GM19043 (cell line): ENCODE measurements around the gene TPM1.

Experiments
- ATAC-seq: cut with Tn5 transposase; IDR thresholded peaks from one replicate; pipeline ENCODE4 v1.9.1; 2021; ENCODE audit warnings: low read depth; ENCODE audit not compliant: unreplicated experiment

TPM1 gene

DNA sequence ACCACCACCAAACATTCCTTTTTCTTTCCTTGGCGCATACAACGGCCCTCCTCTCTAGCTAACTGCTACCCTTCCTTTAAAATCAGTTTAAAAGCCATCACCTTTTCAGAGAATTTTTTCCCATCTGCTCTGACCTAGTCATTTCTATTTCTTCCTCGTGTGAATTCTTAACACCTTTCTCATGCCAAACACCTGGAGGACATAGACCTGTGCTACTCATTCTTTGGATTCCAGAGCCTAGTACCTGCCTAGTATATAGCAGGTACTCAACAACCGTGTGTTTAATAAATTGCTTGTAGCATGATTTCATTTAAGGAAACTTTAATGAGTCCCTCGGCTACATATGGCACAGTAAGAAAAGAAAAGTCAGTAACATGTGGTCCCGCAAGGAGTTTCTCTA, 2.0 kb upstream of the TPM1 start:
- ATAC-seq = no peak

DNA sequence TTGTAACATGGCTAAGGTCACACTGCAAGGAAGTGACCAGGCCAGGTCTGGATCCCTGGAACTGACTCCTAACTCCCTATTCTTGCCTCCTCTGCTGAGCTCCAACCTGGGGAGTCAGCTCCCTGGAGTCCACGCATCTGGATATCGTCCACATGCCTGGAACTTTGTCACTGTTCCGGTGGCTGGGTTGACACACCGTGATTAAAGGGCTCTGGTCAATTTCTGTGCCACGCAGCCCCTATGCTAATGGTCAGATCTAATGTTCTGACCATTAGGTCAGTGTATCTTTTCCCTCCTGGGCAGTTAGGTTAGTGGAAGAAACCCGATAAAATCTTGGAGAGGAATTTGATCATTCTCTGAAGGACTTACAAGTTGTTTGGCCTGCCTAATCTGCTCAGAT, 1.6 kb upstream of the TPM1 start:
- ATAC-seq = no peak

DNA sequence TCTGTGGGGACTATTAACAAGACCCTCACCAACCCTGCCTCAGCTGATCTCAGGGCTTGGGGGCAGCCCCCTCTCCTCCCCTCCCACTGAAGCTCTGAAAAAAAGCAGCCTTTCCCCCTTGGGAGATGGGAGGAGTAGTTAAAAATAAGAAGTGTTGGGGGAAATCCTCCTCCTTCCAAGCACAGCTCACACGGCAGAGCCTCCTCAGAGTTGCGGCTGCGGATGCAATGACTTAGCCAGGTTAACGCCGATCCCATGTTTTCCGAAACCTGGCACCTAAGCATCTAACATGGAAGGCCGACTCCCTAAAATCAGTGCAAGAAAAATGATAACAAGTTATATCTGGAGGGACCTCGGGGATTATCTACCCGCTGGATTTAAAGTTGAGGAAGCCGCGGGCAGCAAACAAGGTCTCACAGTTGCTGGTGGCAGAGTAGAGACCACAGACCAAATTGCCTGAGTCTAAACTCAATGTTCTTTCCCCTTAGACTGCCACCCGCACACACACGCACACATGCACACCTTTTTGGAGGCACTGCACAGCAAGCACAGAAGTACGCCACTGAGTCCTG, 1.1 kb upstream of the TPM1 start:
- ATAC-seq = no peak

DNA sequence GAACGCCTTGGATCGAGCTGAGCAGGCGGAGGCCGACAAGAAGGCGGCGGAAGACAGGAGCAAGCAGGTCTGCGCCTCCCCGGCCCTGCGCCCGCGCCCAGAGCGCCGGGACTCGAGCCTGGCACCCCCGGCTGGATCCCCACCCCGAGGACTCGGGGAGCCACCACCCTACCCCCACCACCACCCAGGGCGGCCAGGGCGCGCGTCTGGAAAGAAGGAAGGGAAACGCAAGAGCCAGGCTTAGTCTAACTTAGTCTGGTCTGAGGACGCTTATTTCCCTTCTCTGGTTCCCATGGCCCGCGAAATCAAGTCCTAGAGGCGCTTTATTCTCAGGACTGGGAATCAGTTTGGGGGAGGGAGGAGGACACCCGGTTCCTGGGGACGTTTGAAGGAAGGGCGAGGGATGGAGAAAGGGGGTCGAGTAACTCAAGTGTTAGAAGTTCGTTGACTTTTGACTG, 359 bp downstream of the TPM1 start:
- no peak for ATAC-seq

DNA sequence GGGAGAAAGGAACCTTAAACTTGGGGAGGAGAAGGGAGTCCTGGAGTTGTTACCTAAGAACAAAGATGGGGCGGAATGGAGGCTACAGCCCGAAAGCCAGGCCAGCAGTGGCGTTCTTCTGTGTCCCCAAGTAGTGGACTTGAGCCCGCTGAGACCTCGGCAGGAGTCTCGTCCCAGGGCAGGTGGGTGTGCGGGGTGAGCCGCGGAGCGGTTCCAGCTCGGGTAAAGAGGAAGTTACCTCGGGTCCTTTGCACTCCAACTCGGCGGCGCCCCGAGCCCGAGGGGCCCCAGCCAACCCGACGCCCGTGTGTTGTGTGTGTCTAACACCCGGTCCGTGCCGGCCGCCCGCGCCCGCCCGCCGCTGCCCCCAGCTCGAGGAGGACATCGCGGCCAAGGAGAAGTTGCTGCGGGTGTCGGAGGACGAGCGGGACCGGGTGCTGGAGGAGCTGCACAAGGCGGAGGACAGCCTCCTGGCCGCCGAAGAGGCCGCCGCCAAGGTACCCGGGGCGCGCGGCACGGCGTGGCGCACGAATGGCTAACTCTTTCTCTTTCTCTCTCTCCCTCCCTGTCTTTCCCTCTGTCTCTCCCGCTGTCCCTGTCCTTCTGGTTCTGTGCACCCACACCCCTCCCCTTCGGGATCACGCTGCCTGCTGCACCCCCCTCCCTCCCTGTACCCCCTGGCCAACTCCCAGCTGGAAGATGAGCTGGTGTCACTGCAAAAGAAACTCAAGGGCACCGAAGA, 959 bp downstream of the TPM1 start:
- no peak for ATAC-seq

DNA sequence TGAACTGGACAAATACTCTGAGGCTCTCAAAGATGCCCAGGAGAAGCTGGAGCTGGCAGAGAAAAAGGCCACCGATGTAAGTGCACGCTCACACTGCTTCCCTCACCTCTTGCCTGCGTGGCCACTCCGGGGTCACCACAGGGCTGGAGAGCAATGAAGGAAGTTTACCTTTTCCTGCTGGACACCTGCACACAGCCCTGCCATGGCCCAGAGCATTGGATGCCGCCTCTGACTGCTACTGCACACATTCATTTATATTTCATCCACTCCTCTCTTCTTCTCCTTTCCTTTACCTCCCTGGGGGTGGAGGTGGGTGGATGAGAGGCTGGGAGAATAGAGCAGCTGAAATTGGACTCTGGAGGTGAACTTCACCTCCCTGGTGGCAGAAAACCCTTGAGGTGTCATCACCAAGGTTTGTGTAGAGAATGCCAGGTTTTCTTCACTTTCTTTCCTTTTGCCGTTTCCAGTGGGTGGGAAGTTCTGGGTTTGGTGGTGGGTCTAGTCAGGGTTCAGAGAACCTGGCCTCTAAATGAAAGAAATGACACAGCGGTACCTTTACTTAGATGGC, 1.6 kb downstream of the TPM1 start:
- no peak for ATAC-seq

DNA sequence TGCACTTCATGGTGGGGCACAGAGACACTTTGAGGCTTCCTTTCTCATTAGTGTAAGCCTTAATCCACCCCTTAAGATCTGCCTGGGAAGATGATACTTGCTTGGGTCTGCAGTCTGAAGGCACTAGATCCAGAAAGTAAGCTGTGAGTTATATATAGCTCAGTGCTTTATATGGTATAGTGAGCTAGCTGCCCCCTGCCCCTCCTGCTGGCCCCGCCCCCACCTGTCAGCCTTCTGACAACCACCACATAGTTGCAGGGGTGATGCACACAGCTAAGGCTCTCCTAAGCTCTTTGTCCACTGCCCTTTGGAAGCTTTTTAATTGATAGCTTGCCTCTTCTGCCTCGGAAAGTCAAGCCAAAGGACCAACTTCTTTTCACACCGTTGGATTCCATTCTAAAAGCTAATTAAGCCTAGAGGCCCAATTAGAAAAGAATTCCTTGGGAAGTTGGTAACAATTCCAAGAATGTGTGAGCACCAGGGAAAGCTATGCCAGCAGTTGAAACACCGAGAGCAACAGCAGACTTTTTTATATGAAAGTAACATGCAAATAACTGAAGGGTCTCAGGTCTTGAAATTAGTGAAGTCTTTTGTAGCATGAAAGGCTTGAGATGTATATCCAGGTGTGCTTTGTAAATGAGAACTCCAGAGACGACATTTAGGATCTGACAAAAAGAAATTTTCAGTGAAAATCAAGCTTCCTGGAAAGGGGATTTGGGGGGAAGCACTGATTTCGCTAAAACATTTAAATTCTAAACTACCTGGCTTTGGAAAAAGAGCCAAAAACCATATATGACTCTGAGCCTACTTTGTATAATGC, 2.3 kb downstream of the TPM1 start:
- no peak for ATAC-seq

DNA sequence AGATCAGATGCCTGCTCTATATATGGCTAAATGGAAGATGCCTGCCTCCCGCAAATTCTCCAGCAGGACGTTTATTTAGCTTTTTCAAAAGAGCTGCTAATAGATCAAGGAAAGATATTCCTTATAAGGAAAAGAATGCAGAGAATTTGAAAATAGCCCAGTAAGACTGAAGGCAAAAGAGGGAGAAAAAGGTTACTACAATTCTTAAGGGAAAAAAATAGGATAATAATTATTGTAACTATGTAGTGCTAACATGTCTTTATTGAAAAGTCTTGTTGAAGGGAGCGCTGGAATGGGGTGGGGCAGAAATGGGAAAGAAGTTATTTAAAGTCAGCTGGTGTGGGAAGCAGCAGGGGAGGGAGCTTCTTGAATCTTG, 2.9 kb downstream of the TPM1 start:
- ATAC-seq = no peak

DNA sequence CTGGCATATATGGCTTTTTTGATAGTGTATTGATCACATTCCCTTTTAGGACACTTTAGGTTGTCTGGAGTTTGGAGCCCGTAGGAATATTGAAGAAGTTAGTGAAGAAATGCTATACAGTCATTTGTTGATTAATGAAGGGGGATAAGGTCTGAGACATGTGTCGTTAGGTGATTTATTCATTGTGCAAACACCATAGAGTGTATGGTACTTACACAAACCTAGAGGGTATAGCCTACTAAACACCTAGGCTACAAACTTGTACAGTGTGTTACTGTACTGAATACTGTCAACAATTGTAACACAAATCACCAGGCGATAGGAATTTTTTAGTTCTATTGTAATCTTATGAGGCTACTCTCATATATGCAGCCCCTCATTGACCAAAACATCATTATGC, 3.3 kb downstream of the TPM1 start:
- ATAC-seq = no peak

DNA sequence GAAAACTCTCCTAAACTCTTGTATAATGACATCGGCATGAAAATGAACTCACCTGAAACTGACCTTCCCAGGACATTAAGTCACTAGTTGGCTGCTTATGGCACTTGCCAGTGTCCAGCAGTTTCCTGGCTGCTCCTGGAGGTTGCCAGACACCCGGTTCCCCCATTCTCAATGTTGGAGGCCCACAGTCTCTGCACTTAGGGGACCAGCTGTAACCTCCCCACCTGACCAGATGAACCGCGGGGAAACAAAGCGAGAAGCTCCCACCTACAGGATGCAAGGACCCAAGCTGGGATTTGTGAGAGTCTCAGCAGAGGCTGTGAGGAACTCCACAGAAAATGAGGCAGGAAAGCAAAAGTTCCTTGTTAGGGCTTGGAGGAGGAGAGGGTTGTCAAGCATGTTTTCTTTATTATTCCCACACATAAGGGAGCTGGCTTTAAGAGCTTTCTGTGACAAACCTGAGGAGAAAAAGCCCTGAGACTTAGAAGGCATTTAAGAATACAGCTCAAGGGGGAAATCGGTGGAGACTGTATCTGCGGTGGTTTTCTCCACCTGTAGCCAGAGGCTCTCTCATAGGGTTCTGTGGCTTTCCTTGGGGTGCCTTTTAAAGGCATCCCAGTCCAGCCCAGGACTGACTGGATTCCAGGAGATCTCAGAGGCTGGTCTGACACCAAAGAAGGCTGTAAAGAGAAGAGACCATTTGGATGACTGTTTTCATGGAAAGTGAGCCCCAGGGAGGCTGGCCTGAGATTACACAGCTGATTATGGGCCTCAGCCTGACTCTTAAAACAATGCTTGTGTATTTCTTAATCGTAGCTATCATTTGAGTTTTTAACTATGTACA, 4.6 kb downstream of the TPM1 start:
- ATAC-seq = no peak

DNA sequence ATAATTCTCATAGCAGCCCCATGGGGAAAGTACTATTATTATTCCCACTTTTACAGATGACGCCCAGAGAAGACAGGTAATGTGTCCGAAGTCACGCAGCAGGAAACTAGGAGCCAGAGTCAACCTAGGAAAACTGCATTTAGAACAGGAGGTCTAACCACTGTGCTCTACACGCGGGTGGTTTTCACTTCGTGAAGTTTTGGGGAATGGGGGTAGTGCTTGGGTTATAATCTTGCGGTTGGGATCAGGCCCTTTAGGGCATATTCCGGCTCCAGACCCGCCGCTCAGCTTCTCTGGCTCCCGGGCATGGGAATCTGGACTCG, 5.2 kb downstream of the TPM1 start:
- no peak for ATAC-seq

DNA sequence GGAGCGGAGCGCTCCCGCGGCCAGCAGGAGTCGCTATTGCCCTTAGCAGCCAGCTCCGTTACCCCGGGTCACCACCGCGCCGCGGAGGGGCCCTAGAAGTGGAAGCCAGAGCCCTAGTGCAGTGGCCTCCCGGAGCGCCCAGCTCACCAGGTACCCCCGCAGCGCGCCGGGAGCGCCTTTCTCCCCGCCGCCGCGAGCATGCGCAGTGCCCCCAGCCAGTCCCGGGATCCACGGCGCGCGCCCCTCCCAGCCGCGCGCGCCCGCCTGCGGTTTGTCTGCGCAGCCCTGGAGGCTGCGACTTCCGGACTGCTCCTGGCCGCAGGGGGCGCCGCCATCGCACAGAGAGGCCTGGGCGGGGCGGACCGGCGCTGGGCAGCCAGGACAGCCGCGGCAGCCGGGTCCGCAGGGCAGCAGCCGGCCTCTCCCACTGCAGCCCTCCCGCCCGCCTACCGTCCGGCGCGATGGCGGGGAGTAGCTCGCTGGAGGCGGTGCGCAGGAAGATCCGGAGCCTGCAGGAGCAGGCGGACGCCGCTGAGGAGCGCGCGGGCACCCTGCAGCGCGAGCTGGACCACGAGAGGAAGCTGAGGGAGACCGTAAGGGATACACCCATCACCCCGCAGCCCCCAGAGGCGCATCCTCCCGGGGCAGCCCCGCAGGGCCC, 5.7 kb downstream of the TPM1 start:
- peak; percentile 88 for ATAC-seq

DNA sequence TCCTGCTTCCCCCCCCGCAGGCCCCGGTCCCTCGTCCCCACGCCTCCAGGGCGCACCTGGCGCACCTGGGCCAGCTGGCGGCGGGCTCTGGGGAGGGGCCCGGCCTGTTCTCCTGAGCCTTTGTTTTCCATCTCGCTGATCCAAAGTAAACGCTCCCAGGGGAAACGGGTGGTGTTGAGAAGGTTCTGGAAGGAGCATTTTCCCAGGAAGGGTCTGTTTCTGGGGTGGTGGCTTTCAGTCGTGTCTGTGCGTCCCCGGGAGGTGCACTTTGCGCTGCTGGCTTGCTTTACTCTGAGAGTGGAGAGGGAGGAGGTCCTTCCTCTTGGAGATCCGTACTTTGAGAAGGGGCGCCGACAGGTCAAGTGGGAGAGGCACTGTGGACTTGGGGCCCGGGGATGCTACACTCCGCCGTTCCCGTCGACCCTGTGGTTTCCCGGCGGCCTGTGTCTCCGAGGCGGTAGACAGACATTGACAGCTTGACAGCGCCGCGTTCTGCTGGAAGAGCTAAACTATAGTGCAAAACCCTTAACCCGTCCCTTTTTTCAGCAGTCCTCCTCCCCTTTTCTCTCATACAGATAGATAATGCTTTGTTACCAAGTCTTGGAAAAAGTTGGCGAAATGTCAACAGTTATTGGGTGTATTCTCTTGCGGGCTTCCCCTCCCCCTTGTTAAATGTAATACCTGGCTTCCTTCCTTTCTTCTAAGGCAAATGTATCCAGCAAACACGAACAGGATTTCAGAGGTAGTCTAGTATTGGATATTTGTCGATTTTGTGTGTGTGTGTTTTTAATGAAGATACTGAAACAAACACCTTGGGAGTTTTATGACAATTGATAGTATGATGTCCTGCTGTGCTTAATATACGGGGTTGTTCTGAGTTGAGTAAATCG, 6.5 kb downstream of the TPM1 start:
- ATAC-seq = no peak

DNA sequence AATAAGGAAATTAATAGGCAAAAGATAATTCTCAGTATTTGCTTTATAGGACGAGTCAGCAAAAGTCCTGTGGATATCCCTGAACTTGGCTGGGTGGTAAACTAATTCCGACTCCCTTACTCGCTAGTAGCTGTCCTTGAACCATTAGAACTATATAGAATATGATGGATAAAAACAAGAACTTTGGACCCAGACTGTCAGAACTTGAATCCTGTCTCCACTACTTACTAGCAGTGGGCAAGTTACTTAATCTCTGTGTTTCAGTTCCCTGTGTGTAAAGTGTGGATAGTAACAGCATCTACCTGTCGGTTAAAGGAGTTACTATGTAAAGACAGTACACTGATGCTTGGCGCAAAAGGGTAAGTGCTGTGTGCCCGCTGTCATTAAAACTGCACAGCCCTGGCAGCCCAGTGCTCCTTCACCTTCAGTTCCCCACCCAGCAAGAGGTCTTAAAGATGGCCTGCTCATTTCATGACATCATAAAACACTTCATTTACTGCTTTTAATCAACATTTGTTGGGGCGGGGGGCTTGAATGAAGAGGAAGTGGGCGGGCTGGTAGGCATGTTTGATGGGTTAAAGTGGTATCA, 7.3 kb downstream of the TPM1 start:
- no peak for ATAC-seq

DNA sequence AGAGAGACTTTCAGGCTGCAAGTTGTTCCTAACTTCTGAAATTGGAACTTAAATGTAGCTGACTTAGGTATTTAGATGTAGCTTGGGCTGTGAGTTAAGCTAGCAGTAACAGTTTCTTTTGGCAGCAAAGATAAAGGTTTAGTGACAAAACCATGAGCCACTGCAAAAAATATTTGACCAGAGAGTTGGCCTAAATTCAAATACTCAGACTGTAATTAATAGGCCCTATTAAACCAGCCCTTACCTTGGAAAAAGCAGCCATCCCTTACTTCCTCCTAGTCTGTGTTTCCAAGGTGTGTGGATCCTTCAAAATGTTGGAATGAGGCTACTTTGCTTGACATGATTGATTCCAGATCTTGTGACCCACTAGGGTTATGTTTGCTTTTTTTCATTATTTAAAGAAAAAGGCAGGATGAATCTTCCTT, 8.2 kb downstream of the TPM1 start:
- ATAC-seq = no peak

DNA sequence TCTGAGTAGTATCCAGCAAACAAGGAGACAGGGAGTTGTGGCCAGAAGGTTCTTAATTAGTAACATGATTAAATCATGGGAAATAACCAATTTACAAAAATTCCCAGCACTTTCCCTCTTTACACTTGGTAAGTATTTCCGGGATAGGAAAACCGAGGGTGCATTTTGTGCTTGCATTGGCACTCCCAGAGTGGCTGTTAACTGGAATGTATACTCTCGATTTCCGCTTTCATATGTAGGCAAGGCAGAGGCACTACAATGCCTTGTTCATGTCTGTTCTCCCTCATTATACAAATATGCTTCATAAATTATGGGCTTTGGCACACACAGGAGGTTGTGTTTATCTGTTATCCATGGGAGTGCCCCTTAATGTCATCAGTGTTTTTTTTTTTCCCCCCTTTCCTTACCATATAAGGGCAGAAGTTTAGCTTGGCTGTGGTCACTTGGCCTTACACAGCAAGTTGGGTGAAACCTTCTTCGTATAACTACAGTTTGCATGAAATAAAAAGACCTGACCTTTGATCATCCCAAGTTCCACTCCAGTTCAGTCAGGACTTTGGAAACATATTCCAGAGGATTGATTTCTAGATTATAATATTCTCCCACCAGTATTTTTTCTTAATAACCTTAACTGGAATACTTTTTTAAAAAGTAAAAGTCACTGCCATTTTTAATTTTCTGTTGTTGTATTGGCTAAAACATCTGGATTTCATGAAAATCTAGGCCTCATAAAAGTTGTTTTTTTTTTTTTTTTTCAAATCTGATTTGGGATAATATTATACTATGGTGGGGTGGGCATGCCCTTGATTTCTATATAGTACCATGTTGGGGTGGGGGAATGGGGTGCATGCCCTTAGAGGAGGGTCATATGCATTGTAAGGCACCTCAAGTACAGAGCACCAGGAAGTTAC, 8.9 kb downstream of the TPM1 start:
- ATAC-seq = no peak

DNA sequence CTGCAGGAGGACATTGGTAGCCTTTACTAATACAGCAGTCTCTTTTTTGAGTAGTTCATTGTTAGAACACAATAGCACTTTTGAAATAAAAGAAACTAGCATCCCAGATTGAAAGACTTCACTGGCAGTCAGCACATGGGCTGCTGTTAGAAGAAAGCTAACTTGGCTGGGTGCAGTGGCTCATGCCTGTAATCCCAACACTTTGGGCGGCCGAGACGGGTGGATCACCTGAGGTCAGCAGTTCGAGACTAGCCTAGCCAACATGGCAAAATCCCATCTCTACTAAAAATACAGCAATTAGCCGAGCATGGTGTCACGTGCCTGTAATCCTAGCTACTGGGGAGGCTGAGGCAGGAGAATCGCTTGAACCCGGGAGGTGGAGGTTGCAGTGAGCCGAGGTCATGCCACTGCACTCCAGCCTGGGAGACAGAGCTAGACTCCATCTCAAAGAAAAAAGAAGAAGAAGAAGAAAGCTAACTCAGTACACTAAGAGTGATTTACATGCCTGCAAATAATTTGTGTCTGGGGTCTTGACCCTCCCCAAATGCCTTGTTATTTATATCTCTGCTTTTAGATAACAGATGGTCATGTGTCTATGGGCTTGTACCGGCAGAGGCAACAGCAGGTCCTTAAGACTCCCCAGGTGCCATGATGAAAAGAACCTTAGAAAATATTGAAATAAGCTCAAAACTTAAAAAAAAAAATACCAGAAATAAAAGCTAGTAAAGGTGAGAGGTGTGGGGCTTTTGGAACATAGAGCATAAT, 9.7 kb downstream of the TPM1 start:
- ATAC-seq = no peak
